Bone marrow (tissue), 2 donors: ENCODE measurements around the gene SIRT3.
"Not testable (repeated sequence)": the region's sequence is repeated elsewhere in the genome, so short reads cannot be mapped to it uniquely, and the experiment has no call there.

ENCODE experiments used
- DNase-seq, 2 donors: peaks; one replicate each; lab custom pipeline; 2025; lab: John Stamatoyannopoulos, UW

The SIRT3 gene

DNA sequence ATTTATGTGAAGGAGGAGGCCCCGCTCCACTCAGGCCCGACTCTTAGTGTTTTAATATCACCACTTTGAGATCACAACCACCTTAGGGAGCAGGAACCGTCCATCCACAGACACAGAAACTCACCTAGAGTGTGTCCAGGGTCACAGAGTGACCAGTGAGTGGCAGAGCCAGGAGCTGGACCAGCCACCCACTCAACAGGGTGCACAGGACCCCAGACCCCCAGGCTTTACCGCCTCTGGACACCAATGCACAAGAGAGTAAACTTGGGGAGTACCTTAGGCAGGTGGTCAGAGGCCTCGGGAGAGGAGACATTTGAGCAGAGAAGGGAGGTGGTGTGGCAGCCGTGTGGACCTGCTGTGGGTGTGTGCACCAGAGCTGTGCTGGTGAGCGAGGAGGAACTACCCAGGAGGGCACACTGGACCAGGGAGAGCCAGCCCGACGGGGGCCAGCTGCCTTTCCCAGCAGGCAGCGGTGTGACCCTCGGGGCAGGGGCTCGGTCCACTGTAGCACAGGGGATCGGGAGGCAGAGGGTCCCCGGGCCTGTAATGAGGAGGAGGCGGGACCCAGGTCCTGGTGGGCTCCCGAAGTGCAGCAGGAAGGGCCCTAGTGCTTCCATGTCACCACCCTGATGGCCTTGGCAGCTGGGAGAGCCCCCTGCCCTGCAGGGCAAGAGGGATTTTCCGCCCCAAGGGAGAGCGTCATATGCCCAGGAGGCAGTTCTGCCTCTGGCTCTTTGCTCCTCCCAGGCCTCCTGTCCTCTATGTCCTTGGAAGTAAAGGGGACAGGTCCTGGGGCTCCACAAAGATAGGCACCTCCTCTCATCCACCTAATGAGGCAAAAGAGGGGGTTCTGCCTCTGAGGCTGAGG, 34.5 kb upstream of the SIRT3 start:
- DNase-seq, result no peak

DNA sequence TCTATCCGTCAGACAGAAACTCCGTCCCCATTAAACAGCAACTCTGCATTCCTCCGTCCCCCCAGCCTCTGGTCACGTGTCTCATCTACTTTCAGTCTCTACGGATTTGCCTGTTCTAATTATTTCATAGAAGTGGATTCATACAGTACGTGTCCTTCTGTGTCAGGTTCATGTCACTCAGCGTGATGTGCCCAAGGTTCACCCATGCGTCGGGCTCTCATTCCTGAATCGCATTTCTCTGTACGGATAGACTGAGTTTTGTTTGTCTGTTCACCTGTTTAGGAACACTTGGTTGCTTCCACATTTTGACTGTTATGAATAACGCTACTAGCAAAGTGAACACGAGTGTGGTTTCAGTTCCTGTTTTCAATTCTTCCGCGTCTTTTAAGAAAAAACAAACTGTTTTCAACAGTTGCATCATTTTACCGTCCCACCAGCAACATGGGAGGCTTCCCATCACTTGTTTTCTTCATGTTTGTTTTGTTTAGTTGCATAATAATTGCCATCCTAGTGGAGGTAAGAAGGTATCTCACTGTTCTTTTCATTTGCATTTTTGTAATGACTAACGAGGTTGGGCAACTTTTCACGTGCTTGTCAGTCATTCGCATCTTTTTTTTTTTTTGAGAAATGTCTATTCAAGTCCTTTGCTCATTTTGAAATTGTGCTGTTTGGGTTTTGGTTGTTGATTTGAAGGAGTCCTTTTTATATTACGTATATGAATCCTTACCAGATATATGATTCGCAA, 33.2 kb upstream of the SIRT3 start:
- DNase-seq, result peak; percentile 49 to 78

DNA sequence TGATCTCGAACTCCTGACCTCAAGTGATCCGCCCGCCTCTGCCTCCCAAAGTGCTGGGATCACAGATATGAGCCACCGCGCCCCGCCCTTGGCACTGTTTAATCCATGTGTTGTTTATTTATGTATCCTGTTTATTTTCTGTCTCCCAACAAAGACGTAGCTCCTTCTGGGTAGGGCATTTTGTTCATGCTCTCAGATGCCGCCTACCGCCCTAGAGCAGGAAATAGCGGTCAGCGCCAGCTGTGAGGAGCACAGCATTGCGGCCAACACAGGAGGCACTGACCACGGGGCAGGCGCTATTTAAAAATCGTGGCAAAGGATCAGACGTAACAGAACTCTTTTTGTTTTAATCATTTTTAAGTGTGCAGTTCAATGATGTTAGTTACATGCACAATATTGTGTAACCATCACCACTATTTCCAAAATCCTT, 32.6 kb upstream of the SIRT3 start:
- not testable (repeated sequence) for DNase-seq

DNA sequence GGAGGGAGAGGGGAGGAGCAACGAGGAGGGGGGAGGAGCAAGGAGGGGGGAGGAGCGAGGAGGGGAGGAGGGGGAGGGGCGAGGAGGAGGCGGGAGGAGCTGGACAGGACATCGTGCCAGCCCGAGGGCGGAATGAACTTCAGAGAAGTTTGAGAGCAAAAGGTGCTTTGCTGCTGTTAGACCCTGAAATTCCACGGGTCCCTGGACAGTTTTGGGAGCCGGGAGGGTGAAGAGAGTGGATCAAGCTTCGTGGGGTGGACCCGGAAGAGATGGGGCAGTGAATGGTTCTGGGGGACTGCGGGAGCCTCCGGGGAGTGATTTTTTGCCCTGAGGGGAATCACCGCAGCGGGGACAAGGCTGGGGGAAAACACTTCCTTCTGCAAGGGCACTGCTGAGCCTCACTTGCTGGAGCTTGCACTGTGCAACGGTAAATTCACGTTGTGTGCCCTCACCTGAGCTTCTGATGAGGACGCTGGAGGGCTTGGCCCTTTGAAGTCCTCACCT, 31.4 kb upstream of the SIRT3 start:
- peak; percentile 20 to 54 for DNase-seq

DNA sequence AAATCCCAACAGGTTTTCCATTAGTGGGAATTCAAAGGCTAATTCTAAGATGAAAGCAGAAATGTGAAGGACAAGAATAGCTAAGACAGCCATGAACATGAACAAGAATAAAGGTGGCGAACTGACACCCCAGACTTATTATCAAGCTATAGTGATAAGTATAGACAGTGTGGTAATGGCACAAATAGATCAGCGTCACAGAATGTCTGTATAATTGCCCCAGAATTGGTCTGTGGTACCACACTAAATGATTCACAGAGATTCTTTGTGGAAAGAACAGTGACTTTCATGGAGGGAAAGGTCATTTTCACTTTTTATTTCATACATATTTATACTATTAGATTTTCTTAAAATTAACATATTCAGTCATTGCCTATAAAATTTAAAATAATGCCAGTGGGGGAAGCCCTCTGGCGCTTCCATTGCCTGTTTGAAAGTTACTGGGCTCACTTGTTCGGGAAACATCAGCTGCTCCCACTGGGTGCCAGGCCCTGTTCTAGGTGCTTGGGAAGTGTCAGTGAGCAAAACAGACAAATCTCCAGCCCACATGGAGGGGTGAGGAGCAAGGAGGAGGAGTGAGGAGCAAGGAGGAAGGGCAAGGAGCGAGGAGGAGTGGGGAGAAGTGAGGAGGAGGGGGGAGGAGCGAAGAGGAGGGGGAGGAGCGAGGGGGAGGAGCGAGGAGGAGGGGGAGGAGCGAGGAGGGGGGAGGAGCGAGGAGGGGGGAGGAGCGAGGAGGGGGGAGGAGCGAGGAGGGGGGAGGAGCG, 30.7 kb upstream of the SIRT3 start:
- no peak for DNase-seq

DNA sequence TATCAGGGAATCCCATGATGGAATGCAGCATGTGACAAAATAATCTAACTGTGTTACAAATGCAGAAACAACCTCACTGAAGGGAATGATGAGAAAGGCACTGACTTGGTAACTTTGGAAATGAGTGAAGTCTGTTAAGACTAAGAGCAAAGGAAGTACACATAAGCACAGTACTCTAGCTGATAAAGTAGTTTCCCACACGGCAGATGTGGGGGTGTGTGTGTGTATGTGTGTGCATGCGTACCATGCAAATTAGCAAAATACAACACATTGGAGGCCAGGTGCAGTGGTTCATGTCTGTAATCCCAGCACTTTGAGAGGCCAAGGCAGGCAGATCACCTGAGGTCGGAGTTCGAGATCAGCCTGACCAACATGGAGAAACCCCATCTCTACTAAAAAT, 25.5 kb upstream of the SIRT3 start:
- DNase-seq, result no peak

DNA sequence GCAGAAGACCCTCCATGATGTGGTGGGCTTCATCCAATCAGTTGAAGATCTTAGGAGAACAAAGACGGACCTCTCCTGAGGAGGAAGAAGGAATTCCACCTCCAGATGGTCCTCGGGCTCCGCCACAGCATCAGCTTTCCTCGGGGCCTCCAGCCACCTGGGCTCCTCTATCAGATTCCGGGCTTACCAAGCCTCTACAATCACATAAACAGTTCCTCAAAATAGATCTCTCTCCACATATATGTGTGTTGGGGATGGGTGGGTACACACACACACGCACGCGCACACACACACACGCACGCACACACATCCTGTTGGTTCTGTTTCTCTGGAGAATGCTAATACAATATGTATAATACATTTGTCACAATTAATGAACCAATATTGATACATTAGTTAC, 23.3 kb upstream of the SIRT3 start:
- no peak for DNase-seq

DNA sequence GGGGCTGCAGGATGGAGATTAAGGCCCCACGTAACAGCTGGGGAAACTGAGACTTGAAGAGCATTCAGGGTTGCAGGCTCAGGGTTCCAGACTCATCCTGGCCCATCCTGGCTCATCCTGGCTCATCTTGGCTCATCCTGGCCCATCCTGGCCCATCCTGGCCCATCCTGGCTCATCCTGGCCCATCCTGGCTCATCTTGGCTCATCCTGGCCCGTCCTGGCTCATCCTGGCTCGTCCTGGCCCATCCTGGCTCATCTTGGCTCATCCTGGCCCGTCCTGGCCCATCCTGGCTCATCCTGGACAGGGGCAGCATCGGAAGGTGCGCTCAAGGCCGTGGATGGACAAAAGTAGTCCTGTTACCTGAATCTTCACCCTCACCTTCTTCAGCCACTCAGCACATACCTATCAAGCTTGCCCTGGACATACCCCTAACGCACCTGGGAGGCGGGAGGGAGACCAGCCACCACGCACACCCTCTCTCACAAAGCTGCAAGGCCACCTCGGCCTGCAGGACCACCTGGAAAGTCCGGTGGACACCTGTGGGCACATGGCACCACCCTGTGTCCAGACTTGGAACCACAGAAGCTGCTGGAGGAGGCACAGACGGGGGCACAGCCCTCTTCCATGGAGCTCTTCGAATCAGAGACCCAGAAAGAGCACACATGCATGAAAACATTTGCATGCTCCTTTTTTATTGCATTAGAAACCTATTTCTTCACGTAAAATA, 21.8 kb upstream of the SIRT3 start:
- DNase-seq, result no peak

DNA sequence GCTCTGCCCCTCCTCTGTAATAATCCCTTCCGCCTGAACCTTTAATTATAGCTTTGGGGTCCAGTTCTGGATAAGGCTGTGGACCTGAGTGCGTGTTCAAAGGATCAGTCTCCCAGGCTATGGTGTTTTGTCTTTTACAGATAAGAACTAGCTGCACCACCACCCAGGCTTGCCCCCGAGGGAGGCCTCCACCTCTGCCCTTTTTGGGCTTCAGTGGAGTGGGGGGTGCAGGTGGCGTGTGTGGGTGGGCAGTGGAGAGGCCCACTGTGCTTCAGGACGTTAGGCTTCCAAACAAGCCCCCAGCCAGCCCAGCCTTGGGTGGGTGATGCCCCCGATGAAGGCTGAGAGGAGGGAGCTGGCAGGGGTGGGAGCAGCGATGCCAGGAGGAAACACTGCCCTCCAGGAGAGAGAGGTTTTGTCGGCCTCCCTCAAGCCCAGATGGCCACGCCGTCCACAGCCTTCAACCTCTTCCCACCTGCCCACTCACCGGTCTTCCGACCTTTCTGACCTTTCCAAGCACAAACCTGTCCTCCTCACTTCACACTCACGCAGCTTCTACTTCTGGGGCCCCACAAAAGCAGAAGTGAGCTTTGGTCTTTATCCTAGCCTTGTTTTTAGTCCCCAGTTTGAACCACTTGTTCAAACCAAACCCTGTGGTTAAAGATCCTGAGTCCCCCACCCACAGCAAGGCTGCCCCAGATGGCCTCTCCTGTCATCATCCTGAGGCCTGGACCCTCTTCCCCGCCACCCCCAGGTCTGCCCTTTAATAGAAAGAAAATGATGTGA, 21.0 kb upstream of the SIRT3 start:
- no peak for DNase-seq

DNA sequence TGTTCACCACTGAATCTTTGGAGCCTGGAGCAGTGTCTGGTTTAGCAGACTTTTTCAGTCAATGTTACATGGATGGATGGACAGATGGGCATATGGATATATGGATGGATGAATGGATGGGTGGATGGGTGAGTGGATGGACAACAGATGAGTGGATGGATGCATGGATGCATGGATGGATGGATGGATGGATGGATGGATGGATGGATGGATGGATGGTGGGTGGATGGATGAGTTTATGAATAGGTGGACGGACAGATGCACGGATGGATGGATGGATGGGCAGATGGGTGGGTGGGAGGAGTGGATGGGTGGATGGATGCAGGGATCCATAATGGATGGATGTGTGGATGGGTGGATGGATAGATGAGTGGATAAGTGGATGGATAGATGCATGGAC, 19.7 kb upstream of the SIRT3 start:
- no peak for DNase-seq

DNA sequence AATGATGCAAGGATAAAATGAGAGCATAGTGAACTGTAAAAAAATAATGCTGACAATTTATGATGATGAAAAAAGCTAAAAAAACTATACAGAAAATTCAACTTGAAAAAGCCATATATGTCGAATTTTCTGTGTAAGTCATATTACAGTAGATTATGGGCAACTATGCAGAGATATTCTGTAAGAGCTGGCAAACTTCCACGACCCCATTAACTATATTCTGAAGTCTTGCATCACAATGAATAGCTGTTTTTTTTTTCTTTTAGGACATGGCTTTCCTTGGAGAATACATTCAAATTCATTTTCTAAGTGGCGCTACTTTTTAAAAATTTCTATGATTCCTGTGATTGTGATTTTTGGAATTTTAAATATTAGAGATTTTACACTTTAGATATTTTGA, 19.0 kb upstream of the SIRT3 start:
- no peak for DNase-seq

DNA sequence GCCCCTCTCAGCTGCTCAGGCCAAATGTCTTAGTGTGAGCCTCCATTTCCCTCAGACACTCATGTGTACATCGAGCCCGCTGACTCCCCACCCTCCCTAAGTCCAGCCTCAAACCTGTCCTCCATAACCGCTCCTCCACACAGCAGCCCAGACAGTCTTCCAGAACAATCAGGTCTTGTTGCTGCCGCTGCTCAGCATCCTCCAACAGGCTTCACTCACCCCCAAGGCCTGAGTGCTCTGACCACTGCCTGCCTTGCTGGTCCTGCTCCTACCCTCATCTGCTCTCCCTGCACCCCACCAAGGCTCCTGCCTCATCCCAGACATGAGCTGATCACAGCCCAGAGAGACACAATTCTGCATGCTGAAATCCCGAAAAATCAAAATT, 17.7 kb upstream of the SIRT3 start:
- DNase-seq, result no peak

DNA sequence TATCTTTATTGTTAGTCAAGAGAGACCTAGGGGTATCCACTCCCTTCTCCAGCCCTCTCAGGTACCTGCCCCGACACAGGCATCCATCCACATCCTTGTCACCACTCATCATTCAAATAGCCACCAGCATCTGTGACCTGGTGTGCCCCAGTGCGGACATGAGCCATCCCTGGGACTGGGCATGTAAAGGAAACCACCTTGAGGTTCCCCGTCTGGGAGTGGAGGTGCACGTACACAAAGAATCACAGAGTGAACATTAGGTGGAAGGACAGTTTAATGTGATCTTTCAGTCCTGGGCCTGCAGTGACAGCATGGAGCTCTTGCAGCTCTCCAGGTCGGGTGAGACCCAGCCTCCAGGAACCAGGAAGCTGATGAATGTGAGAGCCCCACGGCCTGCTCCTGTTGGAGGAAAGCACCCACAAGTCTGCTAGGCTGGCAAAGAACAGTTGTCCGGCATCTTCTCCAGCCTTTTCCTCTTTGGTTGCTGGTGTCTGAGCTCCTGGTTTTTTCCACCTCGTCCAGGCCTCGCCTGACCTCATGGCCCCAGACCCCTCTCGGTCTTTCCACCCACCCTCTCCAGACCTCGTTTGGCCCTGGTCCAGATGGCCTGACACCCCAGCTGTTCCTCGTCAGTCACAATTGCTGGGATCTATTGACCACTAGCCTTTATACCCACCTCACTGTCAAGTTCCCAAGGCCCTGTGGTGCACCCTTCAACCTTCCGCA, 17.2 kb upstream of the SIRT3 start:
- DNase-seq, result no peak

DNA sequence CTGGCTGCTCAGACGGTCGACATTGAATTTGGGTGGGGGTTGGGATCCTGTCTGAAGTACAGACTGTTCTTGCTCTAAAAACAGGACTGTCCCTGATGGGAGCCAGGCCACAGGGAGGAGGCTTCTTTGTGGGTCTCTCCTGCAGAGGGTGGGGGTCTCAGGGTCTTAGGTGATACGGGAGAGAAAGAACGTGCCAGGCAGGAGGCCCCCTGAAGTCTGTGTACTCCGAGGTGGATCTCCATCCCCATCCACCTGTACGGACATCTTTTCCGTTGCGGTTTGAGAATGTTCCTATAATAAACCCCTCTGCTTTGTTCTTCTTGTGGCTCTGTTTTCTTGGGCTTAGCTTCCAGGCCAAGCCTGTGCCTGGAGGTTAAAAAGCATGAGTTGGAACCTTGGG, 16.5 kb upstream of the SIRT3 start:
- no peak for DNase-seq

DNA sequence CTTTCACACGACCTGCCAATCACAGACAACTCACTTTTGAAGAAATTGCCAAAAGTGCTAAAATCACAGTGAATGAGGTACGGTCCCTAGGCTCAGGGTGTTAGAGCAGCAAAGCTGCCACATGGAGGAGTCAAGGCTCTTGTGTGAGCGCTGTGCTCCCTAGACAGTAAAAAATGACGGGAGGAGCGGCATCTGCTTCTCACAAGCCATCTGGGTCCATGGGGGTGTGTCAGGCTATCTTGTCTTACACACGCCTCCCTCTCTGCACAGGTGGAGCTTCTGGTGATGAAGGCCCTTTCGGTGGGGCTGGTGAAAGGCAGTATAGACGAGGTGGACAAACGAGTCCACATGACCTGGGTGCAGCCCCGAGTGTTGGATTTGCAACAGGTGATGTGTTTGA, 15.4 kb upstream of the SIRT3 start:
- DNase-seq, result no peak

DNA sequence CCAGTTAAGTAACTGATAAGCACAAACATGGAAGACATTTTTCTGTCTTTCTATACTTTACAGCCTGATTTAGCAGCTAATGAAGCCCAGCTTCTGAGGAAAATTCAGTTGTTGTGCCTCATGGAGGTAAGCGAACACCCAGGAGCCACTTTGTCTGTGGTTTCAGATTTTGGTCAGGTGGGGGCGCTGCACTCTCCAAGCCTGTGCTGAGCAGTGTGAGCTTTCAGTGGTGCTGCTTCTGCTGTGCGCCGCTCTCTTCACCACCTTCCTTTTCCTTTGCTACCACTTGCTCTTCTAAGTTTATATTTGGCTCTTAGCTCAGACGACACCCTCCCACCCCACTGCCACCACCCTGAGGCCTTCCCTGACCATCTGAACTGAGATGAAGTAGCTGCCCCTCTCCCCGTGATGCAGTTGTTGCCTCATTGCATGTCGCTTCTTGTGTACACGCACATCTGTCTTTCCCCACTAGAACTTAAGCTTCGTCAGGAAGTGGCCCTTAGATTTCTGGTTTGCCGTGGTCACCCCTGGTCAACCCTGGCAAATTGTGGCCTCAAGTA, 14.7 kb upstream of the SIRT3 start:
- DNase-seq, result peak; percentile 24 to 53

DNA sequence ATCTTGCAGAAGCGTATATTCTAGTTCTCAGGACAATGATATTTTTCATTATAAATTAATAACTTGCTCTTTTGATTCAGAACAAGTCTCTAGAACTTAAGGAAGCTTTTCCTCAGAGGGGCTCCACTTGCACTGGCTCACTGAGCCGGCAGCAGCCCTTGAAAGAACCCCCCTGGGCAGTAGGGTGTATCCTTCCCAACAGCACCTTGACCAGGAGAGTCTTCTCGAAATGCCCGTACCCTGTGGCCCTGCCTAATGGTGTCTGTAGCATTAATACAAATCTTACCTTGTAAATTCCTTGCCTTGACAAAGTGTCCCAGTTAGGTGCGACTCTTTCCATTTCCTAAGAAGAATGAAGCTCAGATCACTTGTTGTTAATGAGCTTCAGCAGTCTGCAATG, 14.1 kb upstream of the SIRT3 start:
- no peak for DNase-seq

DNA sequence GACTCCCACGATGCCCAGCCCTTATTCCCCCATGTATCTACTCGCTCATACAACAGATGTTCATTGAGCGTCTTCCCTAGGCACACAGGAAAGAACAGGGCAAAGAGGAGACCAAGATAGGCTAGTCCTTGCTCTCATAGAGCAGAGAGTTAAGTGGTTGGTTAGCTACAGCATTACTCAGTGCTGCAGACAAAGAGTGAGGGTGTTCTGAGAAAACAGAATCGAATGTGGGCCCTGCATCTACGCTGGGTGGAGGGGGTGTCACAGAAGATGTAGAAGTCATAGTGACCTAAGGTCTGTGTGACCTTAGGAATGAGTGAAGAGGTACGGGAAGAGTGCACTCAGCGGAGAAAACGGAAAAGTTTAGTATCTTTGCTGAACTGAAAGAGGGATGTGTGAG, 12.9 kb upstream of the SIRT3 start:
- DNase-seq, result no peak

DNA sequence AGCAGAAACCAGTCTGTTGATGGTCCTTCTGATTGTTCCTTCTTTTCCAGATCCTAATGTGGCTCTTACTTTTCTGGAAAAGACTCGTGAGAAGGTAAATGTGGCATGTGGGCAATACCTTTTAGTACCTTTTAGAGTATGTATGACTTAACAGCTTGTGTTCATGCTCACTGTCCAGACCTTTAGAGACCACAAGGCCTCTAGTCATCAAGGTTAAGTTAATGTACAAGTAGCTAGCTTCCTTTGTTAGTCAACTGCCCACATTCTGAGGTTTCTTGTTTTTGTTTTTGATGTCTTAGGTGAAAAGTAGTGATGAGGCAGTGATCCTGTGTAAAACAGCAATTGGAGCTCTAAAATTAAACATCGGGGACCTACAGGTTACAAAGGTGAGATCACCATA, 8.2 kb upstream of the SIRT3 start:
- no peak for DNase-seq

DNA sequence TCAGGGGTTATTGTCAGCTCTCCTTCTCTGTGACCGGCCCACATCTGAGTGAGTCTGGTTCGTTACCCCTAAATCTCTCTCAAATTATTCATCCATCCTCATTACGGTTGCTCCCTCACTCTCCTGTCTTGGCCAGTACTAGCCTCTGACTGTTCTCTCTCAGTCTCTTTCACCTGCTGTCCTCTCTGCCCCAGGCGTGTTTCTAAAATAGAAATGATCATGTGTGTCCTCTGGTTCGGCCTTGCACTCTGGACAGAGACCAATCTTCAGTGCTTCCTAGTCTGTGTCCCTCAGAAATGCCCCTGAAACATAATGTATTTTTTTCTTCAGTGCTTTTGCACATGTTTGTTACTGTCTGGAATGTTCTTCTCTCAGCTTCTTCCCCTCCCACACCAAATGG, 5.5 kb upstream of the SIRT3 start:
- no peak for DNase-seq
